Pancreas (tissue), 10 donors: Measurements from ENCODE around the gene VEPH1. TPM values are rescaled to one million over a fixed set of nuclear protein-coding genes. Genes with fewer than 3 reads are reported as not detected.

Experiments used
- ATAC-seq, 4 donors: fragments of 200-7000 bp; cut with Tn5 transposase; one replicate each; pipeline versions ENCODE4 v1.8.0 to v1.9.1; 2020; ENCODE audit warnings: mild to moderate bottlenecking in 4 of 4, moderate library complexity in 4 of 4
- DNase-seq, 6 donors: peaks; one replicate each; pipeline ENCODE4 v3.0.0-alpha.2; 2020
- FAIRE-seq: peaks from 2 replicates; lab custom pipeline; 2012; peaks lifted over from hg19 to GRCh38; lab: Jason Lieb, UNC
- H3K27ac ChIP-seq, 4 donors: fragments of 200-600 bp; sonication (generic); 1 replicate in 3 of 4; 2 replicates in 1 of 4; pipeline versions ENCODE4 v1.5.0 to v1.8.0; 2020
- H3K27me3 ChIP-seq, 4 donors: fragments of 200-600 bp; one replicate each; pipeline ENCODE4 v1.8.0; 2021
- H3K36me3 ChIP-seq, 3 donors: fragments of 200-600 bp; sonication (generic) in 1 of 3; one replicate each; pipeline versions ENCODE4 v1.5.0 to v1.8.0; 2020 to 2021
- H3K4me1 ChIP-seq, 3 donors: fragments of 200-600 bp; one replicate each; pipeline ENCODE4 v1.8.0; 2021
- H3K4me3 ChIP-seq, 4 donors: fragments of 200-600 bp; sonication (generic) in 2 of 4; one replicate each; pipeline versions ENCODE4 v1.5.0 to v1.8.0; 2020 to 2021
- H3K9me3 ChIP-seq, 4 donors: fragments of 200-600 bp; one replicate each; pipeline ENCODE4 v1.8.0; 2021
- WGBS, 2 donors: extraction: QIAGEN DNeasy Blood & Tissue Kit; methylation state at CpG; one replicate each; pipeline ENCODE4 v1.1.7; 2013; 5-methylcytosine and 5-hydroxymethylcytosine counted together
- intact Hi-C, 3 donors: fragments of 100-400 bp; cut with DNase I; formaldehyde crosslinking; loops; one replicate each; pipeline versions ENCODE4 v1.11.1 to v1.14.2; 2022
- polyA plus RNA-seq, 2 donors: library from polyadenylated mRNA; stranded (reverse); fragments of 200-250 nt; gene quantifications; one replicate each; pipeline ENCODE4 v1.2.3, GENCODE V29; 2013
- total RNA-seq, 6 donors: library from RNA; stranded (reverse); fragmentation: NEBNext Ultra II Directional in 4 of 6; extraction: Animal tissue kit (Norgen Biotek cat#: 25700) in 4 of 6; gene quantifications; one replicate each; pipeline versions ENCODE4 v1.2.1 to v1.2.4, GENCODE V29; 2021 to 2023
- TF ChIP-seq, protein P1 (sequence below), 4 donors: fragments of 200-600 bp; sonication (generic) in 3 of 4; IDR thresholded peaks; one replicate each; pipeline versions ENCODE4 v1.5.0 to v1.8.0; 2021; ENCODE audit warnings: antibody characterized with exemption in 4 of 4
- donor health status: healthy with polysubstance abuse.
- donor health status: DM: no; HTN: no; CAD: no; lungs with moderate emphysema.
- donor health status: DM: no; HTN: no; CAD: no.
- donor health status: control.
- donor health status: control.
- donor health status: Bipolar disorder and iron deficiency.
- donor health status: DM: yes; HTN: yes; CAD: no.
- donor health status: DM: no; HTN: no; CAD: no.
- donor health status: DM: no; HTN: no; CAD: no.
- donor health status: DM: yes; HTN: yes; CAD: no.

Gene VEPH1
- total and polyA plus RNA-seq, 8 donors, result 7.6 to 18.3 (median 13.1) TPM

DNA sequence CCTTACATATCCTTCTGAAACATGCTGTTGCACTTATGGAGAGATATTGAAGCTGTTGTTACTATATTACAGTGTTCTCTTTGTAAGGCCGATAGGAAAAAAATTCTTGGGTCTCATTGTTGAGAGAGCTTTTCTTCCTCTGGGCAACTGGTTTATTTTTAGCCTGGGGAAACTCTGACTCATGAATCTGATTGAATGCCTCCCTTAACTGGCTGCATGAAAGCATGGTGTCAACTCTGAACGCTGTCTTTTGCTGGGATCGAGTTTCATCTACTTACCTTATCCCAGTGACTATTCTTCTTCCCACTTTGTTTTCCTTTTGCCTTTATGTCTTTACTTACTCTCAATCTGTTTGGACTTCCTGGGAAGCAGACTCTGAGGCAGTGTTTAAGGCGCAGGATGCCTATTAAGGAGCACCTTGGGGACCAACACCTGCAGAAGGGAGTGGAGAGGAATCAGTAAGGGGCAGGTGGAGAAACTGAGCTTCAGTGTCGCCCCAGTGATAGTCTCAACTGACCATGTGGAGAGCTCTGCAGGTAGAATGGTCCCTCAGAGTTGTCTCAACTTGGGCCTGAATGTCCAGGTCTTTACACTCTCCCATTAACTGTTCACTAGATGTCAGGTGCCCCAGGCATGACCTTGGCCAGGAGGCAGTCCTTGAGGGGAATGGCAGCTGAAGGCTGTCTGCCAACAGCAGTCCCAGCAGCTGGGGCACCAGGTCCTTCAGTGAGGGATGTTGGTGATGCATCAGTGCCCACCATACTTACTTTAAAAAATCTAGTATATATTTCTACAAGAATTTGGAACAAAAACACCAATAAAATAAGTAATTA, 254.4 kb downstream of the VEPH1 start:
- intact Hi-C loops, result no loop called here
- Histone ChIP-seq H3K36me3 (no peaks in the 10 kb centered on the region), H3K27ac (peak overlapping the region in 3 of 4 donors; percentile 24 to 81 (median 79)), H3K4me1 (peaks cover 0 to 6% (median 4%) of the 10 kb centered on the region in 3 donors), H3K4me3 (no peak overlapping the region), H3K9me3 (no peaks in the 10 kb centered on the region), H3K27me3 (no peaks in the 10 kb centered on the region)
- TF ChIP-seq, protein P1, sequence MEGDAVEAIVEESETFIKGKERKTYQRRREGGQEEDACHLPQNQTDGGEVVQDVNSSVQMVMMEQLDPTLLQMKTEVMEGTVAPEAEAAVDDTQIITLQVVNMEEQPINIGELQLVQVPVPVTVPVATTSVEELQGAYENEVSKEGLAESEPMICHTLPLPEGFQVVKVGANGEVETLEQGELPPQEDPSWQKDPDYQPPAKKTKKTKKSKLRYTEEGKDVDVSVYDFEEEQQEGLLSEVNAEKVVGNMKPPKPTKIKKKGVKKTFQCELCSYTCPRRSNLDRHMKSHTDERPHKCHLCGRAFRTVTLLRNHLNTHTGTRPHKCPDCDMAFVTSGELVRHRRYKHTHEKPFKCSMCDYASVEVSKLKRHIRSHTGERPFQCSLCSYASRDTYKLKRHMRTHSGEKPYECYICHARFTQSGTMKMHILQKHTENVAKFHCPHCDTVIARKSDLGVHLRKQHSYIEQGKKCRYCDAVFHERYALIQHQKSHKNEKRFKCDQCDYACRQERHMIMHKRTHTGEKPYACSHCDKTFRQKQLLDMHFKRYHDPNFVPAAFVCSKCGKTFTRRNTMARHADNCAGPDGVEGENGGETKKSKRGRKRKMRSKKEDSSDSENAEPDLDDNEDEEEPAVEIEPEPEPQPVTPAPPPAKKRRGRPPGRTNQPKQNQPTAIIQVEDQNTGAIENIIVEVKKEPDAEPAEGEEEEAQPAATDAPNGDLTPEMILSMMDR (IDR thresholded peaks at IDR 0.05), result no peak
- 37 to 51% methylated on average over 5 of the region's 5 CpGs for WGBS, 2 donors
- FAIRE-seq (no peak), ATAC-seq (peak; percentile 89 to 97 (median 94)), DNase-seq (peak; percentile 19 to 58 (median 48))

- no peak overlapping the region for H3K4me3 ChIP-seq
- DNase-seq (no peak), ATAC-seq (no peak), FAIRE-seq (no peak)
- intact Hi-C loops, result no loop called here
- WGBS, 2 donors, result 100% methylated on average over 1 of the region's 1 CpG
- no peaks in the 10 kb centered on the region for H3K9me3 ChIP-seq
- TF ChIP-seq, protein P1 (IDR thresholded peaks at IDR 0.05), result no peak
- H3K36me3 ChIP-seq, result no peaks in the 10 kb centered on the region
- H3K27me3 ChIP-seq, result no peaks in the 10 kb centered on the region
- peaks cover 0 to 6% (median 4%) of the 10 kb centered on the region in 3 donors for H3K4me1 ChIP-seq
- peak overlapping the region in 1 of 4 donors; percentile 79 for H3K27ac ChIP-seq
These were observed 255.8 kb downstream of the VEPH1 start for GRCh38 chr3:157247391-157247790.

GRCh38 chr3:157242836-157243235, 260.4 kb downstream of the VEPH1 start:
- Histone ChIP-seq H3K27me3 (no peaks in the 10 kb centered on the region), H3K4me3 (no peak overlapping the region), H3K36me3 (no peaks in the 10 kb centered on the region), H3K9me3 (no peaks in the 10 kb centered on the region), H3K4me1 (no peaks in the 10 kb centered on the region), H3K27ac (no peak overlapping the region)
- no peak for FAIRE-seq
- TF ChIP-seq, protein P1 (IDR thresholded peaks at IDR 0.05), result no peak
- ATAC-seq, result no peak
- intact Hi-C loops, result no loop called here
- DNase-seq, result no peak
- 88 to 89% methylated on average over 1 of the region's 1 CpG for WGBS, 2 donors

- H3K27me3 ChIP-seq, result no peaks in the 10 kb centered on the region
- H3K9me3 ChIP-seq, result no peaks in the 10 kb centered on the region
- no peak for DNase-seq
- 86 to 95% methylated on average over 4 of the region's 4 CpGs for WGBS, 2 donors
- H3K36me3 ChIP-seq, result no peaks in the 10 kb centered on the region
- no peak for ATAC-seq
- TF ChIP-seq, protein P1 (IDR thresholded peaks at IDR 0.05), result no peak
- H3K4me3 ChIP-seq, result no peak overlapping the region
- no peak for FAIRE-seq
- intact Hi-C loops, result no loop called here
- no peak overlapping the region for H3K27ac ChIP-seq
- H3K4me1 ChIP-seq, result no peaks in the 10 kb centered on the region
These were observed 261.6 kb downstream of the VEPH1 start for GRCh38 chr3:157241599-157241998.

DNA sequence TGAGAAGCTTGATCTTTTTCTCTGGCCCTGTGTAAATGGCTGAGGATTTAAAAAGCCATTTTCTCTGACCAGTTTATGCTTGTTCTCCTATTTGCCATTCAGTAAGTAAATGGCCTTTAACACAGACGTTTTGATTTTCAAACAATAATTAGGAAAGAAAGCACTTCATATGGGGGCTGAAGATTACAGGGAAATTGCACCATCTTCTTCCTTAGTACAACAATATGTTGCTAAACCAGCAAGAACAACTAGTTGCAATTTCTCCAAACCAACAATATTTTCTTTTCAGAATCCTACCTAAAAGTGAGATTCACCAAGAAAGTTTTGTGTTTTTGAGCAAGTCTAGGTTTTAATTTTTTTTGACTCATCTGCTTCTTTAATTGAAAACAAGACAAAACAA, 262.8 kb downstream of the VEPH1 start:
- no peaks in the 10 kb centered on the region for H3K27me3 ChIP-seq
- H3K4me1 ChIP-seq, result no peaks in the 10 kb centered on the region
- H3K27ac ChIP-seq, result no peak overlapping the region
- H3K4me3 ChIP-seq, result no peak overlapping the region
- FAIRE-seq (no peak), ATAC-seq (no peak), DNase-seq (no peak)
- WGBS, 2 donors, result 30 to 36% methylated on average over 1 of the region's 1 CpG
- H3K9me3 ChIP-seq, result no peaks in the 10 kb centered on the region
- TF ChIP-seq, protein P1 (IDR thresholded peaks at IDR 0.05), result no peak
- H3K36me3 ChIP-seq, result no peaks in the 10 kb centered on the region
- intact Hi-C loops, result no loop called here
